ENCODE data around the gene ABTB1.

ABTB1 gene

DNA sequence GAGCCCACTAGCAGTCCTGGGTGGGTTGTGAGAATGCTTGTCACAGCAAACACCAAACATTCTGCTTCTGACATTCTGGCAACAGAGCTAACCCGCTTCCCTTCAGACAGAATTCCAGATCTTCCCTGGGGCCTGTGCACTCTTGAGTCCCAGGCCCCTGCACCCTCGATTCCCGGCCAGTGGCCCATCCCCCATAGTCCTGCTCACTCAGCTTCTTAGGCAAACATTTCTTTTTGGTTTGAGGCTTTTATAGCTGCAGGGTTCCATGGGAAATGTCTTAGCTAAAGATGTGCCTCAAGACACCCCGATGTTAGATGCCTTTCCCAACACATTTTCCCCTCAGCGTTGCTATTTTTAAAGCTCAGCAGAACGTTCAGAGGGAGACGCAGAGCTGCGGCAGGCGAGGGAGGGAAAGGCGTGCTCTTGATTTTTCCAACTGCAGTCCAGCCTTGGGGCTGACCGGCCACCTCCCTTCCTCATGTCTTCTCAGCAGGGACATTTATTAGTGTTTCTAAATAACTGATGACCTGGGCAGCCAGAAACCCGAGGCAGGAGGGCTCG lies 35.2 kb downstream of the ABTB1 start:
- DNase-seq: no peak

- no peak for DNase-seq
Measured at GRCh38 chr3:127708837-127709236, 36.1 kb downstream of the ABTB1 start.

- no peak for DNase-seq
Measured at GRCh38 chr3:127709320-127710060, 36.7 kb downstream of the ABTB1 start.

DNA sequence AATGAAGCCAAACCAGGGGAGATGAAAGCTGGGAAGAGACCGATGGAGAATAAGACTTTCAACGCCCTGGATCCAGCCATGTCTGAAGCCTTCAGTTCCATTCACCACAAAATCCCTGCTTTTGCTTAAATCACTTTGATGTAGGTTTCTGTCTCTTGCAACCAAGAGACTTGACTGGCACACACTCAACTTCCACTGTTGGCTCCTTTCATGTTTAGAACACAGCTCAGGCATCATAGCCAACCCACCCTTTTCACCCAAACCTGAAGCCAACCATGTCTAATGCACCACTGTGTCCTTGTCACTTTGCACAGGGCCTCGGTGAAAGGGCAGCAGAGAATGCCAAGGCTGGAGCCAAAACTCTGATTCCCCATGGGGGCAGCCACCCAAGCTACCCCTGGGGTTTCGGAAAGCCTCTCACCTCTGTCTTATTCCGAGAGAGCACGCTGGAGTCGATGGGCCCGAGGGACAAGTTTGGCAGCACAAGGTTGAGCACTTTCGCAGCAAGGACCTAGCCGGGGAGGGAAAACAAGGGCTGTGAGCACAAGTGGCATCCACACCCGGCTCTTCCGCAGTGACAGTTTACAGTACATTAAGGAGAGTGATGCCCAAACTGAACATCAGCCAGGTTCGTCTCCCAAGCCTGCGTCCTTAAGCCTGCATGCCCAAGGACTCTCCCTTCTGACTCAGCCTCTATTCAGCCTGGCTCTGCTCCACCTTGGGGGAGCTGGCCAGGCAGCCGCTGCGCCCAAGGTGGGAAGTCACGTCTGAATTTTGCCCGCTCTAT lies 37.6 kb downstream of the ABTB1 start:
- peak; percentile 76 for DNase-seq

- no peak for DNase-seq
Measured at GRCh38 chr3:127711021-127711695, 38.4 kb downstream of the ABTB1 start.

DNA sequence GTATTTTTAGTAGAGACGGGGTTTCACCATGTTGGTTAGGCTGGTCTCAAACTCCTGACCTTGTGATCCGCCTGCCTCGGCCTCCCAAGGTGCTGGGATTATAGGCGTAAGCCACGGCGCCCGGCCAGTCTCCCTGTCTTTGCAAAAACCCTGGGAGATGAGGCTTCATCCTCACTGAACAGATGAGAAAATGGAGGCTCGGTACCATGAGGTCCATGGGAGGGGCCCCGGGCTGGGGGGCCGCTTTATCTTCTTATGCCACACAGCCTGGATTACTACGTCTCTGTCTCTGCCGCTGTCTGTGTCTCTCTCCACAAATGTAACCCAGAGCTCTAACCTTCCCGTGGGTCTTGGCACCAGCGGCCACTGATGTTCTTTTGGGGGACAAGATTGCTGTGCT lies 39.1 kb downstream of the ABTB1 start:
- DNase-seq: no peak

GRCh38 chr3:127712461-127712860 lies 39.7 kb downstream of the ABTB1 start:
- DNase-seq: no peak

DNA sequence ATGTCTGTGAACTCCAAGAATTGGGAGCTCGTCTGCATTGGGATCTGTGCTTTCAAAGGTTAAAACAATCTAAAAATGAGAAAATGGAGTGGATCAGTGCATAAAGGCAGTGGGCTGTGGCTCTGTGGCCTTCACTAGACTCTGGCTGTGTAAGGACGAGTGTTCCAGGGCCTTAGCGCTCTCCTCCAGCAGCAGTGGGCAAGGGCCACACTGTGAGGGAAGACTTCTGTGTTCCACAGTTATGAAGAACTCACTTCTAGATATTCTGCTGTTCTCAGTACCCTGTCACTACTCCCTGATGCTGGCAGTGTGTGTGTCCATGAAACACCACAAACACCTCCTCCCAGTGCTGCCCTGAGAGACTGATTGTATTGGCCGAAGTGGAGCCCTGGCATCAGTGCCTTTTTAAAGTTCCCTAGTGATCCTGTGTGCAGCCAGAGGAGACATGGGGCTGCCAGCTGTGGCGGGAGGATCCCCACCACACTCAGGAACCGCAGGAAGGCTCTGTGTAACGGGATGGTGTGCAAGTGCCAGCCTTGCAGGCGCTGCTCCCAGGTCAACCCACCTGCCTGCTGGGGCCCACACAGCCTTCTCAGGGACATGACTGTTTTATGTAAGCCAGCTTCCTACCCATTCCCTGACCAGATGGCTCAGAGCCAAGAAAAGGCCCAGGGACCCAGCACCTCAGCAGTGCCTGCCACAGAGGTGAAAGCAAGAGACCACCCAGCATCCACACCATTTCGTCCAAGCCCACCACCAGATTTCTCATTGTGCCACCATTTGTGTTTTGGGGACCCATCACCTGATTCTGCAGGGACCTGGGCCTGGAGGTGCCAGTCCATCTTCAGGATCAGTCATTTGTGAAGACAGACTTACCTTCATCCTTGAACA lies 40.4 kb downstream of the ABTB1 start:
- no peak for DNase-seq

DNA sequence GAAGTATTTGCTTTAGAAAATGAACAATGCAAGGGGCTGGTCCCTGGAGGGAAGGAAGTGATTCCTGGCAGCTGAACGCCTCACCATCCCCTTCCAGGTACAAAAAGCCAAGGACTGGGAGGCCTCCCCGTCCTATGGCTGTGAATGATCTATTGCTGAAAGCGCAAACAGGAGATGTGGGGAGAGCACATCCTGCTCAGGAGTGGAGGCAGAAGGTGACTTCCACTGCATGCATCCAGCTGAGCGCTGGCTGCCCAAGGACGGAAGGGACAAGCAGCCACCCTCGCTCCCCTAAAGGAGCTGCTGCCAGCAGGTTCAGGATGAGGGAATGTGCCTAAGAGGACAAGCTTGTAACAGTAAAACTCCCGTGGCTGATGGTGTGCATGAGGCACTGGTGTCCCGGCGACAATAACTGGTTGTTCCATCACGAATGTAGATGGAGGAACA lies 41.4 kb downstream of the ABTB1 start:
- DNase-seq: no peak

DNA sequence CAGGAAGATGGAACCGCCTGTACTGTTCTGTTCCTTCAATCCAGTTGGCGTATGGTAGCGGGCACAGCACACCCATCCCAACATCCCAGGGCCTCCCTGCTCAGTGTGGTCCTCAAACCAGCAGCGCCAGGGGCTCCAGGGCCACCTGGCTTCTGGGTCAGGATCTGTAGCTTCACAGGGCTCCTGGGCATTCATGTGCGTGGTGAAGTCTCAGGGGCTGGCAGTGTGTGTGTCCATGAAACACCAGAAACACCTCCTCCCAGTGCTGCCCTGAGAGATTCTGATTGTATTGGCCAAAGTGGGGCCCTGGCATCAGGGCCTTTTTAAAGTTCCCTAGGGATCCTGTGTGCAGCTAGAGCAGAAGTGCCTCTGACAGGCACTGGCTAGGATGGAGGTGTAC lies 42.1 kb downstream of the ABTB1 start:
- DNase-seq: no peak

DNA sequence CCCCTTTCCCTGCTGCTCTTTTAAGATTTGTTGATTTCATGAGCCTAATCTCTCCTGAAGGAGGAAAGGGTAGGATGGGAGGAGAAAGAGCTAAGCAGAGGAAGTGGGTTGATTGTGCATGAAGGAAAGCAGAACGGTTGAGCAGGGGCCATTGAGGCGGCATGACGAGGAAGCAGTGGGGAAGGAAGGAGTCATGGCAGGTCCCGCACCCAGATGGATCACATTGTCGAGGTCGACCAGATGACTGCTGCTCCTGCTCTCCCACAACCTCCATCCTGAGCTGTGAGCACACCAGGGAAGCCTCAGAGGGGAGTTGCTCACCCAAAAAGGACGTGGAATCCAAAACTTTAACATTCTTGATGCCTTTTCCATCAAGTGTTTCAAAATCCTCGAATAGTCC lies 42.8 kb downstream of the ABTB1 start:
- DNase-seq: no peak

DNA sequence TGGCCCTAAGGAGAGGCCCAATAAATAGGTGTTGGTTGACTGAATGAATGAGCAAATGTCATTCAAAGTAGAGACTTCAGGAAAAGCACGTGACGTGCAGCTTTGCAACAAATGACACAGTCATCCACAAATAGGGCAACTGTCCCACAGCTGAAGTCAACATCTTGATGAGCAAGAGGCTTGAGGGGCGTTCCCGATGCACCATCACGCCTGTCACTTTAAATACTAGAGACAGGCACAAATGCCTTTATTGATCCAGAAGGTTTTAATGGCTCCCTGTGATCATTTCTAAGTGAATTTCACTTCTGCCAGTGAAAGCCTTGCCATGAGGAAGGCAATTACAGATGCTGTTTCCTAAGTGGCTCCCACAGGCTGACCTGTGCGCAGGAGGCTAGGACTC lies 43.6 kb downstream of the ABTB1 start:
- no peak for DNase-seq

- DNase-seq: no peak
Measured at GRCh38 chr3:127717357-127718244, 44.8 kb downstream of the ABTB1 start.

GRCh38 chr3:127718245-127718915 lies 45.6 kb downstream of the ABTB1 start:
- DNase-seq: no peak

- no peak for DNase-seq
Measured at GRCh38 chr3:127718916-127719290, 46.2 kb downstream of the ABTB1 start.

GRCh38 chr3:127719369-127719768 lies 46.6 kb downstream of the ABTB1 start:
- DNase-seq: no peak

DNA sequence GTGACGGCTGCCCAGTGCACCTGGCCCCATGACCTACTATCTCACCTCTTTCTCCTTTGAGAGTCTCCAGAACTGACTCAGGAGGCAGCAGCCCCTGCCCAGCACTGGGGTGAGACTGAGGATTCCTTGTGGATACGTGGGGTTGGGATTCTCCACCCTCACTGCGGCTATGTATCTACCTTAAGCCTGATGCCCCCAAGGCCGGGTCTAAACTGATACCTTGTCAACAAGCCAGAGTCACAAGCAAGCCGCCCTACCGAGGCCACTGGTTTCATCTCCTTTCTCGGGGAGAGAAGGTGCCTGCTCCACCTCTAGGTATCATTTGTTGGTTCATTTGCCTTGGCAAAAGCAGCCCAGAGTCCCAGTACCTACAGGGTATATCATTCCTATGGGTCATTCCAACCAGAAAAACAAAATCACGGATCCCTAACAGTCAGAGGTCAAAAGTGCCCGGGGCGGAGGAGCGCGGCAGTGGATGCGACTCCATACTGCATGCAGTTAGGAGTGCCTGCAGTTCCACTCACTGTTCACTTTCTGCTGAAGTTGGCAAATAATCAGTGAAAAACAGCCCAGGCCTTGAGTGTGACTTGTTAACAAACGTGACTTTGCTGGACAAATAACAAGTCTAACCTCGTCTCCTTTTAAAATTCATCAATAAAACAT lies 47.5 kb downstream of the ABTB1 start:
- no peak for DNase-seq

GRCh38 chr3:127720985-127721935 lies 48.5 kb downstream of the ABTB1 start:
- no peak for DNase-seq
